ENCODE results near the gene SFMBT2. TPM values are rescaled to one million over a fixed set of nuclear protein-coding genes. Genes with fewer than 3 reads are reported as not detected.

Gene SFMBT2
- total and polyA plus RNA-seq, 7 donors: 0.53 to 8.2 (median 3.0) TPM

DNA sequence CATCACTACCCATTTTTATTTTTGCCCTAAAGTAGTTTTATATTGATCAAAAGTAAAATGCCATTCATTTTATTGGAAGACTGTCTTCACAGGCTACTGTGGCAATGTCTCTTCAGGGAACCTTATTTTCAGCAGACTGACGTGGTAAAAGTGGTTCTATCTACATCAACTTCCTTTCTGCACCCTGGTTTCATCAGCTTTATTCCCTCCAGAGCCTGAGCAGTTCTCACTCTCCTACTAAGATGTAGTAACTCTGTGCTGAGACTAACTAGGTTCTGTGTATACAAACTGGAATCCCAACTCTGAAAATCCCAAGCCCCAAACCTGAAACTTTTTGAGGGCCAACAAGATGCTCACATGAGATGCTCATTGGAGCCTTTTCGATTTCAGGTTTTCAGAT is 155.3 kb downstream of the SFMBT2 start:
- no peak for DNase-seq
- H3K27ac ChIP-seq: no peak overlapping the region
- no peaks in the 10 kb centered on the region for H3K36me3 ChIP-seq (ENCODE audit: insufficient read depth in 1 of 2, low read depth in 1 of 2)
- H3K4me3 ChIP-seq: no peak overlapping the region
- H3K27me3 ChIP-seq (ENCODE audit: insufficient read depth in 3 of 3, low read length in 2 of 3): no peaks in the 10 kb centered on the region
- H3K4me1 ChIP-seq: no peaks in the 10 kb centered on the region
- ATAC-seq: no peak
- H3K9me3 ChIP-seq: no peaks in the 10 kb centered on the region
- TF ChIP-seq, protein P1, sequence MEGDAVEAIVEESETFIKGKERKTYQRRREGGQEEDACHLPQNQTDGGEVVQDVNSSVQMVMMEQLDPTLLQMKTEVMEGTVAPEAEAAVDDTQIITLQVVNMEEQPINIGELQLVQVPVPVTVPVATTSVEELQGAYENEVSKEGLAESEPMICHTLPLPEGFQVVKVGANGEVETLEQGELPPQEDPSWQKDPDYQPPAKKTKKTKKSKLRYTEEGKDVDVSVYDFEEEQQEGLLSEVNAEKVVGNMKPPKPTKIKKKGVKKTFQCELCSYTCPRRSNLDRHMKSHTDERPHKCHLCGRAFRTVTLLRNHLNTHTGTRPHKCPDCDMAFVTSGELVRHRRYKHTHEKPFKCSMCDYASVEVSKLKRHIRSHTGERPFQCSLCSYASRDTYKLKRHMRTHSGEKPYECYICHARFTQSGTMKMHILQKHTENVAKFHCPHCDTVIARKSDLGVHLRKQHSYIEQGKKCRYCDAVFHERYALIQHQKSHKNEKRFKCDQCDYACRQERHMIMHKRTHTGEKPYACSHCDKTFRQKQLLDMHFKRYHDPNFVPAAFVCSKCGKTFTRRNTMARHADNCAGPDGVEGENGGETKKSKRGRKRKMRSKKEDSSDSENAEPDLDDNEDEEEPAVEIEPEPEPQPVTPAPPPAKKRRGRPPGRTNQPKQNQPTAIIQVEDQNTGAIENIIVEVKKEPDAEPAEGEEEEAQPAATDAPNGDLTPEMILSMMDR (IDR thresholded peaks at IDR 0.05): no peak
- whole genome bisulfite sequencing, 3 donors: 85 to 89% (median 88%) methylated on average over 2 of the region's 2 CpGs
- intact Hi-C loops (cut with DNase I): no loop called here

DNA sequence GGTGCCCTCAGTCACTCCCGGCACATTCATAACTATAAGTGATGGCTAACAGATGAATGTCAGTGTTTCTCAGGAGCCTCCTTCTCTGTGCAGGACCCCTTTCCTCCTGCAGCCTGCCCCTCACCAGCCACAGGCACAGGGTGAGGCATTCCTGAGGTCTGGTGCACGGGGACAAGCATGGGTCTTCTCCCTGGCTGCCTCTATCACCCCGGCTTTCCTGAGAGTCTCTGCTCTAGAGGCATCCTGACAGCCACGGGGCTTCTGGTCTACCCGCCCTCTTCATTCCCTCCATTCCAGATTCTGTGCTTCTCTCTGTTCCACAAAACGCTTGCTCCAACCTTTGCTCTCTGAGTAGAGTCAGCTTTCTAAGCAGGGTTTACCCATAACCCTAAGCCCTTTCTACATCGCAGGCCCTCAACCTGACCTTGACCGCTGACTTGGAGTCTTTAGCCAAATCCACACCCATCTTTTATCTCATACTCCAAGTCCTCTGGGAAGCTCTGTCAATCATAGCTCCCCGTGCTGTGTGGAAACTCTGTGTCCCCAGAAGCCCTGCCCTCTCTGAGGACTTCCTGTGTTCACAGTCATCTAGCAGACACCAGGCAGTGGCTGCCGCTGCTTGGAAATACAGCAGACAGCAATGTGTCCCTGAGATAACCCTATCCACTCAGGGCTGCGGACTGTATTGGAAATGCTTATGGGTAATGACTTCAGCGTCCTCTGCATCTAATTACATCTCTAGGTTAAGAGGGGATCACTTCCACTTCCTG is 159.0 kb downstream of the SFMBT2 start:
- H3K36me3 ChIP-seq (ENCODE audit: insufficient read depth in 1 of 2, low read depth in 1 of 2): peaks cover 0 to 11% of the 10 kb centered on the region in 2 donors
- H3K4me3 ChIP-seq: no peak overlapping the region
- DNase-seq: no peak
- no peaks in the 10 kb centered on the region for H3K27me3 ChIP-seq (ENCODE audit: insufficient read depth in 3 of 3, low read length in 2 of 3)
- no peak overlapping the region for H3K27ac ChIP-seq
- TF ChIP-seq, protein P1 (IDR thresholded peaks at IDR 0.05): no peak
- intact Hi-C loops (cut with DNase I): no loop called here
- no peaks in the 10 kb centered on the region for H3K4me1 ChIP-seq
- peak in 1 of 4 donors; percentile 39 for ATAC-seq
- no peaks in the 10 kb centered on the region for H3K9me3 ChIP-seq
- WGBS, 3 donors: 71 to 77% (median 75%) methylated on average over 12 of the region's 12 CpGs

DNA sequence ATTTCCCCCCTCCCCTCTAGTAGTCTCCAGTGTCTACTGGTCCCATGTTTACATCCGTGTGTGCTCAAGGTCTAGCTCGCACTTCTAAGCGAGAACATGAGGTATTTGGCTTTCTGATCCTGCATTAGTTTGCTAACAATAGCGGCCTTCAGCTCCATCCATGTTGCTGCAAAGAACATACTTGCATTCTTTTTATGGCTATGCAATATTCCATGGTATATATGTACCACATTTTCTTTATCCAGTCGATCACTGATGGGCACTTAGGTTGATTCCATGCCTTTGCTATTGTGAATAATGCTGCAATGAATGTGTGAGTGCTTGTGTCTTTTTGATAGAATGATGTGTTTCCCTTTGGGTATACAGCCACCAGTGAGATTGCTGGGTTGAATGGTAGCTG is 160.6 kb downstream of the SFMBT2 start:
- TF ChIP-seq, protein P1 (IDR thresholded peaks at IDR 0.05): no peak
- H3K27ac ChIP-seq: no peak overlapping the region
- no peaks in the 10 kb centered on the region for H3K27me3 ChIP-seq (ENCODE audit: insufficient read depth in 3 of 3, low read length in 2 of 3)
- no peaks in the 10 kb centered on the region for H3K4me1 ChIP-seq
- WGBS, 3 donors: 96% methylated on average over 5 of the region's 5 CpGs
- DNase-seq (no peak), ATAC-seq (no peak)
- H3K36me3 ChIP-seq (ENCODE audit: insufficient read depth in 1 of 2, low read depth in 1 of 2): peaks cover 0 to 14% of the 10 kb centered on the region in 2 donors
- intact Hi-C loops (cut with DNase I): no loop called here
- H3K4me3 ChIP-seq: no peak overlapping the region
- H3K9me3 ChIP-seq: no peaks in the 10 kb centered on the region

DNA sequence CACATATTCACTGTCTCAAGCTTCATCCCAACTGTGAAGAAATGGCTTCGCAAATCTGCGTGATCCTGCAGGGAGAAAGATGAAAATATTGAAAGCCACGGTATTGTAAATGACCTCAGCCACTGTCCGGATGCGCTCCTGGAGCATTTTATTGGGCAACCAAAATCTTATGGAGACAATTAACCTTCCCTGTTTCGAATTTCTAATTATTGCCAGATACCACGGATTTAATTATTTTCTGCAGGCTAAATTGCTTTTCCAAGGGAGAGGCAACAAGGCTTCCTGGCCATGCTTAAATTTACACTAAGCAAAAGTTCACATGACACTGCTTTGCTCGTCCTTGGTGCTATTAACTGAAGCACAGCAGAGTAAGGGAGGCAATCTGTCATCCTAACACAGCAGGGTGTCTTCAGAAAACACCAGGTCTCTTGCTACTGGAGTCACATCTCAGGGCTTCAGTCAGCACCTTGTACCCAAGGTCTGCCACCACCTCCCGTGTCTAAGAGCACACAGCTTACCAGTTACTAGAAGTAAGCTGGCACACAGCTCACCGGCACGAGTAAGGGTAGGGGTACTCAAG is 162.2 kb downstream of the SFMBT2 start:
- H3K4me1 ChIP-seq: peaks cover 7% of the 10 kb centered on the region
- TF ChIP-seq, protein P1 (IDR thresholded peaks at IDR 0.05): no peak
- H3K4me3 ChIP-seq: no peak overlapping the region
- DNase-seq (no peak), ATAC-seq (no peak)
- H3K27ac ChIP-seq: no peak overlapping the region
- peaks cover 0 to 14% of the 10 kb centered on the region in 2 donors for H3K36me3 ChIP-seq (ENCODE audit: insufficient read depth in 1 of 2, low read depth in 1 of 2)
- intact Hi-C loops (cut with DNase I): no loop called here
- no peaks in the 10 kb centered on the region for H3K27me3 ChIP-seq (ENCODE audit: insufficient read depth in 3 of 3, low read length in 2 of 3)
- H3K9me3 ChIP-seq: no peaks in the 10 kb centered on the region
- 80 to 85% (median 81%) methylated on average over 11 of the region's 11 CpGs for WGBS, 3 donors
